SIG-M5 treated with dmso at 0.1 percent for 504 hours (cell line): ENCODE data around the gene SPATA31D3.
"Not testable (repeated sequence)": the region's sequence is repeated elsewhere in the genome, so short reads cannot be mapped to it uniquely, and the experiment has no call there.

Experiments
- DNase-seq: peaks from one replicate; lab custom pipeline; 2025; ENCODE audit not compliant: unreplicated experiment; lab: John Stamatoyannopoulos, UW

SPATA31D3 gene

GRCh38 chr9:81943393-81943792 is at the start of gene SPATA31D3:
Gene SPATA31D3 (plus strand): TSS chr9:81943500. CDS start chr9:81943586, 86 bp downstream.
- DNase-seq, result not testable (repeated sequence)

GRCh38 chr9:81893929-81894328 is 49.4 kb upstream of the SPATA31D3 start:
- no peak for DNase-seq

- no peak for DNase-seq
Observed at GRCh38 chr9:81894891-81895290, 48.4 kb upstream of the SPATA31D3 start.

DNA sequence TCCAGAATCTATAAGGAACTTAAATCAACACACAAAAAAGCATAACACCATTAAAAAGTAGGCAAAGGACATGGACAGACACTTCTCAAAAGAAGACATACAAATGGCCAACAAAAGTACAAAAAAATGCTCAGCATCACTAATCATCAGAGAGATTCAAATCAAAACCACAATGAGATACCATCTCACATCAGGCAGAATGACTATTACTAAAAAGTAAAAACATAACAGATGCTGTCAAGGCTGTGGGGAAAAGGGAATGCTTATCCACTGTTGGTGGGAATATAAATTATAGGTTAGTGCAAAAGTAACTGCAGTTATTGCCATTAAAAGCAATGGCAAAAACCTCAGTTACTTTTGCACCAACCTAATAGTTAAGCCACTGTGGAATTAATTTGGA is 47.2 kb upstream of the SPATA31D3 start:
- DNase-seq, result no peak

- no peak for DNase-seq
Observed at GRCh38 chr9:81898851-81899250, 44.4 kb upstream of the SPATA31D3 start.

GRCh38 chr9:81902196-81902595 is 41.1 kb upstream of the SPATA31D3 start:
- no peak for DNase-seq

- no peak for DNase-seq
Observed at GRCh38 chr9:81902626-81903025, 40.7 kb upstream of the SPATA31D3 start.

GRCh38 chr9:81906671-81907070 is 36.6 kb upstream of the SPATA31D3 start:
- DNase-seq, result no peak

GRCh38 chr9:81912135-81912534 is 31.2 kb upstream of the SPATA31D3 start:
- DNase-seq, result no peak

DNA sequence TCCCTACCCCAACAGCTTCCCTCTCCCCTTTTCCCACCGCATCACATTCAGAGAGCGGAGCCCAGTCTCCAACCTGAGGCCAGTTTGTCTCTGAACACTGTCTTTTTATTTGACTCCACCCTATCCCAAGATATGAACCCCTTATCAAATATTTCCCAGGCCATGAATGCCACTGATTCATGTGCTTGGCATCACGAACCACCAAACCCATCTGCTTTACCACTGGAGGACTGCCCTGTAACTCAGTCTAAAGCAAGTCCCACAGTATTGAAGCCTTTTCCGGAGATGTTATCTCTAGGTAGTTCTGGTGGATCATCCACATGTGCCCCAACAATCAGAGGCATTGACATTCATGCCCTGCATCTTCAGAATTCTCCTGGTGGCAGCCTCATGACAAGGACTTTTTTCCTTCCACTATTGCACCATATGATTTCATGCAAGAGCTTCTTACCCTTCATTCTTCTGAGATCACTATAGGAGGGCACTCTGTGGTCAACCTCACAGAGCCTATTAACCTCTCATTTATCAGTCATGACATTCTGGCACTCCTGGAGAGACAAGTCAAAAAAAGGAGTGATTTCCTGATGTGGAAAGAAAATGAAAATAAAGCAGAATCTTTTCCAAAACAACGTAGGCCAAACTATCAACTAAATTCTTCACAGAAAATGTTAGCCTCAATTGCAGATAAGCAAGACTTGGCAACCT is 27.3 kb upstream of the SPATA31D3 start:
- DNase-seq, result no peak

DNA sequence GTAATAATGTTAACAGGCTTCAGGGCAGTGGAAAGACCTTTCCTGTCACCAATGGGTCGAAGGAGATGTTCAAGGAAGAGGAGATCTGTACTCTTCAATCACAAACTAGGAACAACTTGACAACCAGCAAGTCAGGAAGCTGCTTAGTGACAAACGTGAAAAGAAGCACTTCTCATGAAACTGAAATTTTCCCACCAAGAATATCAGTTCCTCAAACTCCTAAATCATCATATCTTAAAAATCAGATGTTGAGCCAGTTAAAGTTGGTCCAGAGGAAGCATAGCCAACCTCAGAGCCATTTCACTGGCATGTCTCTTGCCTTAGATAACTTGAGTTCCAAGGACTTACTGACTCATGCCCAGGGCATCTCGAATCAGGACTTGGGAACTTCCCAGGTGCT is 24.8 kb upstream of the SPATA31D3 start:
- not testable (repeated sequence) for DNase-seq

DNA sequence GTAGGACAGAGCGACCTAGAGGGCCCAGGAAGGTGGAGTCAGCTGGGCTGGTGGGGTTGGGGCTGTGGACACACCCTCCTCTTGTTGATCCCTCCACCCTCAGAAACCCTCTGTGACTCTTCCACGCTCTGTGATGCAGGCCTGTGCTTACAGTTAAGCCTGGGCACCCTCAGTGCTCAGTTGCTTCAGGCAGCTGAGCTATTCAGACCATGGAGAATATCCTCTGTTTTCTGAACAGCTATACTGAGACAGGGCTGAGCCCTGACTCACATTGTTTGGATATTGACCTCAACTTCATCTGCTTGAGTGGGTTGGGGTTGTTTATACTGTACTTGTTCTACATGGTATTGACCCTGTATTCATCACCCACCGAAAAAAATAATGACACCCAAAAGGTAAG is 15.0 kb upstream of the SPATA31D3 start, which contains the start of gene SPATA31D4:
SPATA31D4 (plus strand) TSS at position 124 of the 400 bp plus-strand sequence; CDS start at position 210, 86 bp downstream.
- DNase-seq, result not testable (repeated sequence)

GRCh38 chr9:81930147-81930546 is 13.2 kb upstream of the SPATA31D3 start:
- not testable (repeated sequence) for DNase-seq

GRCh38 chr9:81933547-81933946 is 9.8 kb upstream of the SPATA31D3 start:
- DNase-seq, result not testable (repeated sequence)

DNA sequence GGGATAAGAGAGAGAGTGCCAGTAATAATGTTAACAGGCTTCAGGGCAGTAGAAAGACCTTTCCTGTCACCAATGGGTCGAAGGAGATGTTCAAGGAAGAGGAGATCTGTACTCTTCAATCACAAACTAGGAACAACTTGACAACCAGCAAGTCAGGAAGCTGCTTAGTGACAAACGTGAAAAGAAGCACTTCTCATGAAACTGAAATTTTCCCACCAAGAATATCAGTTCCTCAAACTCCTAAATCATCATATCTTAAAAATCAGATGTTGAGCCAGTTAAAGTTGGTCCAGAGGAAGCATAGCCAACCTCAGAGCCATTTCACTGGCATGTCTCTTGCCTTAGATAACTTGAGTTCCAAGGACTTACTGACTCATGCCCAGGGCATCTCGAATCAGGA is 5.3 kb downstream of the SPATA31D3 start:
- not testable (repeated sequence) for DNase-seq

DNA sequence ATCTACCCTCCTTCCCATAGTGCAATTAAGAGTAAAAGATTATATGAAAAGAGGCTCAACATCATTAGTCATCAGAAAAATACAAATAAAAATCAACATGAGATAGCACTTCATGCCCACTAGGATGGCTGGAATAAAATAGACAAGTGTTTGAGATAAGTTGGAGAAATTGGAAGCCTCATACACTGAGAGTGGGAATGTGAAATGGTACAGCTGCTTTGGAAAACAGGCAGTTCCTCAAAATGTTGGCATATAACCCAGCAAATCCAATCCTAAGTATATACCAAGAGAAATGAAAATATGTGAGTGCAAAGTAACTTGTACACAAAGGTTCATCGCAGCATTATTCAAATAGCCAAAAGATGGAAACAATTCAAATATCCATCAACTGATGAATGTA is 9.8 kb downstream of the SPATA31D3 start:
- DNase-seq, result no peak

GRCh38 chr9:81955625-81956024 is 12.3 kb downstream of the SPATA31D3 start:
- DNase-seq, result no peak

- no peak for DNase-seq
Observed at GRCh38 chr9:81964218-81965171, 21.2 kb downstream of the SPATA31D3 start.

DNA sequence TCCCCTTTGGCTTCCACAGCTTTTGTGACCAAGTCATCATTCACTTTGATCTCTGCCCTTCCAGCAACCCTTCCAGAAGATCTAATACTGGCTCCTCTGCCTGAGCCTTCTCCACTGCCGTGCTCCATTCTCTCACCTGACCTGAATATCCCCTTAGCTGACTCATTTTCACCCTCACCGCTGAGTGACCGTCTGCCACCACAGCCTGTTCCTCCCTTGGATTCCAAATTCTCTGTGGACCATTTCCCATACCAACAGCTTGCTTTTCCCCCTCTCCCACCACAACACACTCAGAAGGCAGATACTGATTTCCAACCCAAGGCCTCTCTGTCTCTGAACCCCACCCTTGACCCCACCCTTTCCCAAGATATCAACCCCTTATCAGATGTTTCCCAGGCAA is 24.7 kb downstream of the SPATA31D3 start:
- no peak for DNase-seq

GRCh38 chr9:81969971-81970370 is 26.7 kb downstream of the SPATA31D3 start:
- no peak for DNase-seq

- no peak for DNase-seq
Observed at GRCh38 chr9:81971727-81972126, 28.4 kb downstream of the SPATA31D3 start.

GRCh38 chr9:81974764-81975163 is 31.5 kb downstream of the SPATA31D3 start:
- no peak for DNase-seq
